WI38 (cell line): ENCODE results near the gene HOTAIR.

Source experiments
- H3K4me3 ChIP-seq: 2 replicates; pipeline ENCODE4 v1.5.1; 2011; ENCODE audit warnings: low read depth, mild to moderate bottlenecking, control low read depth, low read length
- CTCF ChIP-seq: IDR thresholded peaks from 2 replicates; pipeline ENCODE4 v1.5.1; 2012; ENCODE audit warnings: low read depth, mild to moderate bottlenecking, control low read depth, low read length

Gene HOTAIR

GRCh38 chr12:53974084-53975063, at the start of gene HOTAIR:
Gene HOTAIR (minus strand): TSS chr12:53974954.
- no peak for TF ChIP-seq CTCF
- H3K4me3 ChIP-seq = no peak within 1 kb of the TSS

- no peak for TF ChIP-seq CTCF
- H3K4me3 ChIP-seq = no peak overlapping the region
Measured at GRCh38 chr12:54024127-54024526, 49.4 kb upstream of the HOTAIR start.

GRCh38 chr12:54022960-54023884, 48.5 kb upstream of the HOTAIR start:
- no peak overlapping the region for H3K4me3 ChIP-seq
- no peak for TF ChIP-seq CTCF

GRCh38 chr12:54021432-54022013, 46.8 kb upstream of the HOTAIR start:
- TF ChIP-seq CTCF = no peak
- H3K4me3 ChIP-seq = no peak overlapping the region

GRCh38 chr12:54020591-54021405, 46.0 kb upstream of the HOTAIR start:
- H3K4me3 ChIP-seq = no peak overlapping the region
- TF ChIP-seq CTCF = no peak

GRCh38 chr12:54019924-54020590, 45.3 kb upstream of the HOTAIR start:
- TF ChIP-seq CTCF = no peak
- no peak overlapping the region for H3K4me3 ChIP-seq
